Testis (tissue), 2 donors: ENCODE results near the gene MAML3.

Experiments used
- POLR2A ChIP-seq: fragments of 450-650 bp; IDR thresholded peaks from one replicate; pipeline ENCODE4 v1.6.1; 2017; ENCODE audit warnings: antibody characterized with exemption, mild to moderate bottlenecking, moderate library complexity
- TF ChIP-seq, protein P1 (sequence below), 3 experiments: fragments of 450-650 bp in 2 of 3; fragments of 200-600 bp in 1 of 3; sonication (generic) in 1 of 3; IDR thresholded peaks; one replicate each; pipeline ENCODE4 v1.5.1; 2016 to 2019; ENCODE audit warnings: antibody characterized with exemption in 3 of 3, mild to moderate bottlenecking in 2 of 3, moderate library complexity in 1 of 3

DNA sequence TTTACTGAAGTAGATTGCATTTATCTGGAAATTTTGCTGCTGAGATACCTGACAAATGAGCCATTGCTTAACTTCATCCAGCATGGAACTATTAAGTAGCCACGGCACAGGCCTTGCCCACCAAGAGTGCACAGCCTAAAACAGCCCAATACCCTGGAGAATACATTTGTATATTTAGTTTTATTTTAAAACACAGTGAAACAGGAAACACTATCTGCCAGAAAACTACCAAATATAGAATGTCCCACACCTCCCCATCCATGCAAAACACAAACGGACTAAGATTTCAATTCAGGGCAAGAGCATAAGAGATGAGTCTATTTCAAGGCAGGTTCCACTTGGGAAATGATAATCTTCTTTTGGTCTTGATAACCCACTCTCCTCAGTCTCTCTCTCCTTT, 57.1 kb downstream of the MAML3 start:
- TF ChIP-seq, protein P1, sequence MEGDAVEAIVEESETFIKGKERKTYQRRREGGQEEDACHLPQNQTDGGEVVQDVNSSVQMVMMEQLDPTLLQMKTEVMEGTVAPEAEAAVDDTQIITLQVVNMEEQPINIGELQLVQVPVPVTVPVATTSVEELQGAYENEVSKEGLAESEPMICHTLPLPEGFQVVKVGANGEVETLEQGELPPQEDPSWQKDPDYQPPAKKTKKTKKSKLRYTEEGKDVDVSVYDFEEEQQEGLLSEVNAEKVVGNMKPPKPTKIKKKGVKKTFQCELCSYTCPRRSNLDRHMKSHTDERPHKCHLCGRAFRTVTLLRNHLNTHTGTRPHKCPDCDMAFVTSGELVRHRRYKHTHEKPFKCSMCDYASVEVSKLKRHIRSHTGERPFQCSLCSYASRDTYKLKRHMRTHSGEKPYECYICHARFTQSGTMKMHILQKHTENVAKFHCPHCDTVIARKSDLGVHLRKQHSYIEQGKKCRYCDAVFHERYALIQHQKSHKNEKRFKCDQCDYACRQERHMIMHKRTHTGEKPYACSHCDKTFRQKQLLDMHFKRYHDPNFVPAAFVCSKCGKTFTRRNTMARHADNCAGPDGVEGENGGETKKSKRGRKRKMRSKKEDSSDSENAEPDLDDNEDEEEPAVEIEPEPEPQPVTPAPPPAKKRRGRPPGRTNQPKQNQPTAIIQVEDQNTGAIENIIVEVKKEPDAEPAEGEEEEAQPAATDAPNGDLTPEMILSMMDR (IDR thresholded peaks at IDR 0.05) = no peak
- no peak for TF ChIP-seq POLR2A
